PC-9 (cell line): ENCODE results near the gene RPRD1A.

Experiments
- EZH2 ChIP-seq: fragments of 200-600 bp; sonication (generic); IDR thresholded peaks from 2 replicates; pipeline ENCODE4 v1.8.0; 2017; ENCODE audit warnings: antibody characterized with exemption, low read depth
- TF ChIP-seq, protein P1 (sequence below): fragments of 200-600 bp; sonication (generic); conservative IDR thresholded peaks from 2 replicates; pipeline ENCODE4 v1.6.1; 2017; ENCODE audit warnings: mixed run types, antibody characterized with exemption, mild to moderate bottlenecking, moderate library complexity

DNA sequence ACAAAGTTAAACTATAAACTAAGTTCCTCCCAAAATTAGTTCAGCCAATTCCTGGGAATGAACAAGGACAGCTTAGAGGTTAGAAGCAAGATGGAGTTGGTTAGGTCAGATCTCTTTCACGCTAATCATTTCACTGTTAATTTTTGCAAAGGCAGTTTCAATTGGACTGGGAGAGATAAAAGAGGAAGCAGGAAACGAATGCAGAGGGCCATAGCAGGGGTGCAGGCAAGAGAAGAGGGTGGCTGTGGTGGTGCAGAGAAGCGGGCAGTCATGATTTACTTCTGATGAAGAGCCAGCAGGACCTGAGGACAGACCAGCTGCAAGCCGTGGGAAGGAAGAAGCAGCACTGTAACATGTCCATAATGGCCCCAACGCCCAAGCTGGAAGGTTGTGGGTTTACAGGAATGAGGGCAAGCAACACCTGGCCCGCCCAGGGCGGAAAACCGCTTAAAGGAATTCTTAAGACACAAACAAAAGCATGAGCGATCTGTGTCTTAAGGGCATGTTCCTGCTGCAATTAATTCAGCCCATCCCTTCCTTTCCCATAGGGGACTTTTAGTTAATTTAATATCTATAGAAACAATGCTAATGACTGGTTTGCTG lies 99.0 kb downstream of the RPRD1A start:
- TF ChIP-seq, protein P1, sequence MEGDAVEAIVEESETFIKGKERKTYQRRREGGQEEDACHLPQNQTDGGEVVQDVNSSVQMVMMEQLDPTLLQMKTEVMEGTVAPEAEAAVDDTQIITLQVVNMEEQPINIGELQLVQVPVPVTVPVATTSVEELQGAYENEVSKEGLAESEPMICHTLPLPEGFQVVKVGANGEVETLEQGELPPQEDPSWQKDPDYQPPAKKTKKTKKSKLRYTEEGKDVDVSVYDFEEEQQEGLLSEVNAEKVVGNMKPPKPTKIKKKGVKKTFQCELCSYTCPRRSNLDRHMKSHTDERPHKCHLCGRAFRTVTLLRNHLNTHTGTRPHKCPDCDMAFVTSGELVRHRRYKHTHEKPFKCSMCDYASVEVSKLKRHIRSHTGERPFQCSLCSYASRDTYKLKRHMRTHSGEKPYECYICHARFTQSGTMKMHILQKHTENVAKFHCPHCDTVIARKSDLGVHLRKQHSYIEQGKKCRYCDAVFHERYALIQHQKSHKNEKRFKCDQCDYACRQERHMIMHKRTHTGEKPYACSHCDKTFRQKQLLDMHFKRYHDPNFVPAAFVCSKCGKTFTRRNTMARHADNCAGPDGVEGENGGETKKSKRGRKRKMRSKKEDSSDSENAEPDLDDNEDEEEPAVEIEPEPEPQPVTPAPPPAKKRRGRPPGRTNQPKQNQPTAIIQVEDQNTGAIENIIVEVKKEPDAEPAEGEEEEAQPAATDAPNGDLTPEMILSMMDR = no peak
- TF ChIP-seq EZH2 = no peak
